GM19025 (cell line): ENCODE results near the gene HDAC4.

Experiments
- ATAC-seq: cut with Tn5 transposase; IDR thresholded peaks from one replicate; pipeline ENCODE4 v1.9.1; 2021; ENCODE audit warnings: mild to moderate bottlenecking, low read depth, moderate library complexity; ENCODE audit not compliant: unreplicated experiment

Gene HDAC4

GRCh38 chr2:239299218-239299939, 101.4 kb downstream of the HDAC4 start:
- no peak for ATAC-seq

GRCh38 chr2:239298116-239298804, 102.6 kb downstream of the HDAC4 start:
- ATAC-seq, result no peak

GRCh38 chr2:239297142-239298004, 103.4 kb downstream of the HDAC4 start:
- ATAC-seq, result no peak

GRCh38 chr2:239296020-239296932, 104.5 kb downstream of the HDAC4 start:
- no peak for ATAC-seq

GRCh38 chr2:239295377-239296019, 105.3 kb downstream of the HDAC4 start:
- no peak for ATAC-seq

- no peak for ATAC-seq
These were observed 106.2 kb downstream of the HDAC4 start for GRCh38 chr2:239294571-239295054.

GRCh38 chr2:239293775-239294430, 106.9 kb downstream of the HDAC4 start:
- ATAC-seq, result no peak

GRCh38 chr2:239292959-239293774, 107.7 kb downstream of the HDAC4 start:
- no peak for ATAC-seq

- no peak for ATAC-seq
These were observed 108.3 kb downstream of the HDAC4 start for GRCh38 chr2:239292531-239292930.

GRCh38 chr2:239291475-239292350, 109.1 kb downstream of the HDAC4 start:
- ATAC-seq, result no peak

GRCh38 chr2:239290618-239291474, 110.0 kb downstream of the HDAC4 start:
- ATAC-seq, result no peak

GRCh38 chr2:239289545-239289944, 111.3 kb downstream of the HDAC4 start:
- ATAC-seq, result no peak

- ATAC-seq, result peak; percentile 74
These were observed 111.8 kb downstream of the HDAC4 start for GRCh38 chr2:239288951-239289511.

- no peak for ATAC-seq
These were observed 112.6 kb downstream of the HDAC4 start for GRCh38 chr2:239288237-239288636.

- ATAC-seq, result no peak
These were observed 113.4 kb downstream of the HDAC4 start for GRCh38 chr2:239287461-239287860.

GRCh38 chr2:239286901-239287300, 113.9 kb downstream of the HDAC4 start:
- ATAC-seq, result no peak
